ENCODE data around the gene INPP5E. TPM values are rescaled to one million over a fixed set of nuclear protein-coding genes. Genes with fewer than 3 reads are reported as not detected.
"Not testable (repeated sequence)": the region's sequence is repeated elsewhere in the genome, so short reads cannot be mapped to it uniquely, and the experiment has no call there.

Gene INPP5E
- total RNA-seq, 1 donor, result 8.3 TPM

DNA sequence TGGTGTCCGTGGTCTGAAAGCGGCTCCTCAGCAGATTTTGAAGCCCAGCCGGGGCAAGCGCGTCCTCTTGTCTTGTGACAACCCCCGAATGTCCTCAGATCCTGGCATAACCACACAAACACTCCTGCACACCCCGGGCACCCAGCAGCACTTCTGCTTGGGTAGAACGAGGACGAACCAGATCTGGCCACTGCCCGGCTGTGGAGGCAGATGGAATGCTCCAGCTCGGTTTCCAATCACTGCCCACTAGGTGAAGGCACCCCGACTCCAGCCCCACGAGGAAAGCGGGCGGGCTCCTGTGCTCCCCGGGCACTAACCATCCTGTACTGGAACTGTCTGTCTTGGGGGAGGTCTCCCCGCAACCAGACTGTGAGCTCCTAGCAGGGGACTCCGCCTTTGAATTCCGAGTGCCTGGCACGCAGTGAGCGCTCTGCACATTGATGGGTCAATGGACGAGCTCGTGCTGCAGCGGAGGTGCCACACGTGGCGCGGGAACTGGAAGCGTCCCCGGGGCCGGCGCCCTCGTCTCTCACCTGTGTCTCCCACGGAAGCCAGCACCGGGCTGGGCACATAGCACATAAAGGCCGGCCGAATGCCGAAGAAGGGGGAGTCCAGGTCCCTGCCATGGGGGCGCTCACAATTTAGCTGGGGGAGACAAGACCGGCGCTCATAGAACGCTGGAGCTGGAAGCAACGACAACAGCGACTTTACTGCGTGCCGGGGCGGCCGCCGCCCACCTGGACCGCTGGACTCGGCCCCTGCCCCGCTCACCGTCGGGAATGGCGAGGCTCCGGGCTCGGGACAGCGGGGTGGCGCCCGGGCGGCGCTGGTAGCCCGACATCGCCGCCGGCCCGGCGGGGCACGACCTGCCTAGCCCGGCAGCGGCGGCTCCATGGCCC is 29.8 kb downstream of the INPP5E start:
- TF ChIP-seq, protein P1, sequence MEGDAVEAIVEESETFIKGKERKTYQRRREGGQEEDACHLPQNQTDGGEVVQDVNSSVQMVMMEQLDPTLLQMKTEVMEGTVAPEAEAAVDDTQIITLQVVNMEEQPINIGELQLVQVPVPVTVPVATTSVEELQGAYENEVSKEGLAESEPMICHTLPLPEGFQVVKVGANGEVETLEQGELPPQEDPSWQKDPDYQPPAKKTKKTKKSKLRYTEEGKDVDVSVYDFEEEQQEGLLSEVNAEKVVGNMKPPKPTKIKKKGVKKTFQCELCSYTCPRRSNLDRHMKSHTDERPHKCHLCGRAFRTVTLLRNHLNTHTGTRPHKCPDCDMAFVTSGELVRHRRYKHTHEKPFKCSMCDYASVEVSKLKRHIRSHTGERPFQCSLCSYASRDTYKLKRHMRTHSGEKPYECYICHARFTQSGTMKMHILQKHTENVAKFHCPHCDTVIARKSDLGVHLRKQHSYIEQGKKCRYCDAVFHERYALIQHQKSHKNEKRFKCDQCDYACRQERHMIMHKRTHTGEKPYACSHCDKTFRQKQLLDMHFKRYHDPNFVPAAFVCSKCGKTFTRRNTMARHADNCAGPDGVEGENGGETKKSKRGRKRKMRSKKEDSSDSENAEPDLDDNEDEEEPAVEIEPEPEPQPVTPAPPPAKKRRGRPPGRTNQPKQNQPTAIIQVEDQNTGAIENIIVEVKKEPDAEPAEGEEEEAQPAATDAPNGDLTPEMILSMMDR (IDR thresholded peaks at IDR 0.05; ENCODE audit: extremely low read depth, low read depth, low read length), result no peak
- Histone ChIP-seq H3K27ac (ENCODE audit: low read depth, low read length) (peak overlapping the region; percentile 65), H3K4me2 (ENCODE audit: insufficient read depth, low read length) (peak overlapping the region; percentile 95), H3K79me2 (ENCODE audit: insufficient read depth, low read length) (peaks cover 65% of the 10 kb centered on the region), H3K9me3 (ENCODE audit: low read depth, low read length) (no peaks in the 10 kb centered on the region), H4K20me1 (ENCODE audit: insufficient read depth, low read length) (peaks cover 36% of the 10 kb centered on the region), H3K4me3 (ENCODE audit: insufficient read depth, low read length) (peak overlapping the region; percentile 97), H3K4me1 (ENCODE audit: insufficient read depth, low read length) (peaks cover 20% of the 10 kb centered on the region), H3K36me3 (ENCODE audit: insufficient read depth, low read length) (peaks cover 51% of the 10 kb centered on the region), H2AFZ (ENCODE audit: low read length) (peak overlapping the region; percentile 63), H3K27me3 (ENCODE audit: insufficient read depth, low read length) (no peaks in the 10 kb centered on the region)
- peak; percentile 98 for DNase-seq (ENCODE audit: insufficient read length, low spot score, missing footprints)

DNA sequence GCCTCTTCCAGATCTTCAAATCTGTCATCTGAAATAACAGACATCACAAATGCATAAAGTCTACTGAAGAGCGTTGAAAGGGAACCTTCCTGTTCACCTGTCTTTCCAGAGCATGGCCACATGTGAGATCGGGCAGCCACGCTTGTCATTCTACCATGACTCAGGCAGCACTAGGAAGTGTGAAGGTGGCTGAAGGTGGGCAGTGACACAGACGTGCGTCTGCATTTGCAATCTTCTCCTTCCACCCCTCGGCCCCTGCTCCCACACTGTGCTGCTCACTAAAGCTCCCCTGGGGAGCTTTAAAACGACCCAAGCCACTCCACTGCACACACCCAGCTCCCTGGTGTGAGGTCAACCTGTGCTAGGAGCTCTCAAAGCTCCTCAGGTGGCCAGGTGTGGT is 31.7 kb downstream of the INPP5E start:
- TF ChIP-seq, protein P1 (IDR thresholded peaks at IDR 0.05; ENCODE audit: extremely low read depth, low read depth, low read length), result no peak
- H3K9me3 ChIP-seq (ENCODE audit: low read depth, low read length), result no peaks in the 10 kb centered on the region

GRCh38 chr9:136407061-136407460 is 32.6 kb downstream of the INPP5E start:
- peaks cover 14% of the 10 kb centered on the region for H4K20me1 ChIP-seq (ENCODE audit: insufficient read depth, low read length)

More for the DNA sequence above, 31.7 kb downstream of the INPP5E start:
- no peak overlapping the region for H2AFZ ChIP-seq (ENCODE audit: low read length)
- peaks cover 46% of the 10 kb centered on the region for H3K79me2 ChIP-seq (ENCODE audit: insufficient read depth, low read length)
- no peak overlapping the region for H3K27ac ChIP-seq (ENCODE audit: low read depth, low read length)
- H3K4me1 ChIP-seq (ENCODE audit: insufficient read depth, low read length), result peaks cover 20% of the 10 kb centered on the region
- peaks cover 46% of the 10 kb centered on the region for H3K36me3 ChIP-seq (ENCODE audit: insufficient read depth, low read length)
- no peak overlapping the region for H3K4me3 ChIP-seq (ENCODE audit: insufficient read depth, low read length)
- peaks cover 20% of the 10 kb centered on the region for H4K20me1 ChIP-seq (ENCODE audit: insufficient read depth, low read length)
- H3K27me3 ChIP-seq (ENCODE audit: insufficient read depth, low read length), result no peaks in the 10 kb centered on the region
- DNase-seq (ENCODE audit: insufficient read length, low spot score, missing footprints), result no peak
- no peak overlapping the region for H3K4me2 ChIP-seq (ENCODE audit: insufficient read depth, low read length)

GRCh38 chr9:136405904-136406303 is 33.7 kb downstream of the INPP5E start:
- H3K9me3 ChIP-seq (ENCODE audit: low read depth, low read length); H2AFZ ChIP-seq (ENCODE audit: low read length); H3K4me3 ChIP-seq (ENCODE audit: insufficient read depth, low read length); H3K4me2 ChIP-seq (ENCODE audit: insufficient read depth, low read length); H3K27ac ChIP-seq (ENCODE audit: low read depth, low read length); H3K27me3 ChIP-seq (ENCODE audit: insufficient read depth, low read length); H3K4me1 ChIP-seq (ENCODE audit: insufficient read depth, low read length); DNase-seq (ENCODE audit: insufficient read length, low spot score, missing footprints); H4K20me1 ChIP-seq (ENCODE audit: insufficient read depth, low read length): not testable (repeated sequence)
- peaks cover 55% of the 10 kb centered on the region for H3K36me3 ChIP-seq (ENCODE audit: insufficient read depth, low read length)
- peaks cover 27% of the 10 kb centered on the region for H3K79me2 ChIP-seq (ENCODE audit: insufficient read depth, low read length)

More at GRCh38 chr9:136407061-136407460, 32.6 kb downstream of the INPP5E start:
- H3K4me1 ChIP-seq (ENCODE audit: insufficient read depth, low read length), result peaks cover 20% of the 10 kb centered on the region
- H3K27me3 ChIP-seq (ENCODE audit: insufficient read depth, low read length); H3K4me2 ChIP-seq (ENCODE audit: insufficient read depth, low read length); H3K9me3 ChIP-seq (ENCODE audit: low read depth, low read length); H2AFZ ChIP-seq (ENCODE audit: low read length); H3K4me3 ChIP-seq (ENCODE audit: insufficient read depth, low read length); H3K27ac ChIP-seq (ENCODE audit: low read depth, low read length); DNase-seq (ENCODE audit: insufficient read length, low spot score, missing footprints): not testable (repeated sequence)
- H3K79me2 ChIP-seq (ENCODE audit: insufficient read depth, low read length), result peaks cover 39% of the 10 kb centered on the region
- peaks cover 47% of the 10 kb centered on the region for H3K36me3 ChIP-seq (ENCODE audit: insufficient read depth, low read length)

- DNase-seq (ENCODE audit: insufficient read length, low spot score, missing footprints), result no peak
- Histone ChIP-seq H3K36me3 (ENCODE audit: insufficient read depth, low read length) (peaks cover 55% of the 10 kb centered on the region), H3K4me2 (ENCODE audit: insufficient read depth, low read length) (no peak overlapping the region)
Observed at GRCh38 chr9:136405481-136405880, 34.2 kb downstream of the INPP5E start.

More at GRCh38 chr9:136405481-136405880, 34.2 kb downstream of the INPP5E start:
- Histone ChIP-seq H3K4me1 (ENCODE audit: insufficient read depth, low read length) (peaks cover 12% of the 10 kb centered on the region), H3K79me2 (ENCODE audit: insufficient read depth, low read length) (peaks cover 23% of the 10 kb centered on the region), H3K27me3 (ENCODE audit: insufficient read depth, low read length) (no peaks in the 10 kb centered on the region), H3K9me3 (ENCODE audit: low read depth, low read length) (no peaks in the 10 kb centered on the region), H2AFZ (ENCODE audit: low read length) (no peak overlapping the region), H3K27ac (ENCODE audit: low read depth, low read length) (no peak overlapping the region), H3K4me3 (ENCODE audit: insufficient read depth, low read length) (no peak overlapping the region), H4K20me1 (ENCODE audit: insufficient read depth, low read length) (no peaks in the 10 kb centered on the region)
- TF ChIP-seq, protein P1 (IDR thresholded peaks at IDR 0.05; ENCODE audit: extremely low read depth, low read depth, low read length), result no peak

All from osteoblast (primary cell).